CD4-positive, alpha-beta T cell treated with Interleukin-6 at 100 ng/mL for 8 hours (primary cell): ENCODE results near the gene RECQL5.

Experiments used
- DNase-seq: peaks from one replicate; pipeline ENCODE4 v3.0.0-alpha.2; 2020; ENCODE audit warnings: mixed read lengths, low spot score

Gene RECQL5

DNA sequence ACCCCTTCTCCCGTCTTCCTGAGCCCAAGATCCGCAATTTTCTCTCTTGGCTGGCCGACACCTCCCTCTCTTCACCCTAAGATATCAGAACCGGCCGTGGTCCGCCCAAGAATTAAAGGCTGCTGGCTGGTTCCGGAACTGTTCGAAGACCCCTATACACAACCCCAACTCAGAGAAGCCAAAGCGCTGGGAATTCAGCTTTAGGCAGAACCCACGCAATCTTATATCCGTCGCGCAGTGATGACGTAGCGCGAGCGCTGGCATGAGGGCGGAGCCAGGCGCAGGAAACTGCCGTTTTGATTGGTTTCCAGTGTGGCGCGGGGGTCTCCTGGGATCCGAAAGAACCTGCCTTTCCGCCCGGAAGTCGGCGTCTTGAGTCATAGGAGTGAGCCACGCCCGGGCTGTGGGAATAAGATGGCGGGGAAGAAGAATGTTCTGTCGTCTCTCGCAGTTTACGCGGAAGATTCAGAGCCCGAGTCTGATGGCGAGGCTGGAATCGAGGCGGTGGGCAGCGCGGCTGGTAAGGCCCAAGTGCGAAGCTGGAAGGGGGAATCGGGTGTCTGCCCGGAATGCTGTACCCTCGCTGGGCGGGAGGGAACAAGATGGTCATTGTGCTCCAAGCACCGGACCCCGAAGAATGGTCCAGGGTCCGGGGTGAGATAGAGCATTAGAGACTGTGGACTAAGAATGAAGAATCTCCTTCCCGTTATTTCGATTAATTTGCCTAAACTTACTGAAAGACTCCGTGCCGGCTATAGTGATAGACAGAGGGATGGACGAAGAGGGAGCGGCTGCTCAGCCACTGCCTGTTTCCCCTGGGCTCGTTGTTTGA, at the start of gene RECQL5, which contains the start of gene SAP30BP:
Gene RECQL5 (minus strand): TSS at position 196 of the 832 bp plus-strand sequence. CDS start 597 bp downstream, outside the sequence.
Gene SAP30BP (plus strand): TSS at position 380 of the 832 bp plus-strand sequence. CDS start 35 bp downstream, at position 415.
- peak; percentile 96 for DNase-seq

GRCh38 chr17:75712446-75712845, 45.5 kb upstream of the RECQL5 start:
- no peak for DNase-seq

- DNase-seq, result no peak
These were observed 40.2 kb upstream of the RECQL5 start for GRCh38 chr17:75707079-75707571.

DNA sequence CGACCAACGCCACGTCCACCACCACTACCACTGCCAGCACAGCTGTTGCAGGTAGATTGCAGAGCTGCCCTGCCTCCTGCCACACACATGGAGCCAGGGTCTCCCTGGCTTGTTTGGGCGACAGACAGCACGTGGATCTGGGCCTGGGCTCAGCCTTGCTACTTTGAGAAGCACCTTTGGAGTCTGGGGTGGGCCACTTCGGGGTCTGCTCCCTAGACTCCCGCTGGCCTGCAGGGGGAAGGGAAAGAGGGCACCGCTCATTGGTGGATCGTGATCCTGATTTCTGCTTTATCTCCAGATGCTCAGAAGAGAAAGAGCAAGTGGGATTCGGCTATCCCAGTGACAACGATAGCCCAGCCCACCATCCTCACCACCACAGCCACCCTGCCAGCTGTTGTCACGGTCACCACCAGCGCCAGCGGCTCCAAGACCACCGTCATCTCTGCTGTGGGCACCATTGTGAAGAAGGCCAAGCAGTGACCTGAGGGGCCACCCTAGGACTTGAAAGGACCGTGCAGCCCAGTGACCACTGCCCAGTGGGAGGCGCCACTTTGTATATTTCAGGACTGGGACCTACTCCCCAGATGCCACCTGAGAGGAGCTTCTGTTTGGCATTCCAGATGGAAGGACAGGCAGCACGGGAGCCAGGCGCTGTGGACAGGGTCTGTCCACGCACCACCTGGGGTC, 39.2 kb upstream of the RECQL5 start:
- DNase-seq, result no peak

- no peak for DNase-seq
These were observed 38.3 kb upstream of the RECQL5 start for GRCh38 chr17:75704963-75705875.

- DNase-seq, result no peak
These were observed 36.6 kb upstream of the RECQL5 start for GRCh38 chr17:75703591-75703990.

DNA sequence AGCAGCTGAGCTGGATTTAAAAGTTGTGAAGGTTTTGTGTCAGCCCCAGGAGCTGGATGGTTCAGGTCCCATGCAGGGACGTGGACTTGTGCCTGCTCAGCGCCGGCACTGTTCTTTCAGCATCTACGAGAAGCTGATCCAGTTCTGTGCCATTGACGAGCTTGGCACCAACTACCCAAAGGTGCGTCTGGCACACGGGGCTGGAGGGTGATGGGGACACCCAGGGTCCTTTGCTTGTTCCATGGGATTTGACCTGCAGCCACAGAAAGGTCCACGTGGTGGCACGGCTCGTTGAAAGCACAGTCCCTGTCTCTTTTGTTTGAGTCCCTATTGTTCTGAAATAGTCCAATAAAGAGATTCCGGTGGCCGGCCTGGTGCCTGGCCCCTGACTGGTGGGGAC, 36.2 kb upstream of the RECQL5 start:
- DNase-seq, result no peak

GRCh38 chr17:75701288-75701687, 34.3 kb upstream of the RECQL5 start:
- DNase-seq, result no peak

DNA sequence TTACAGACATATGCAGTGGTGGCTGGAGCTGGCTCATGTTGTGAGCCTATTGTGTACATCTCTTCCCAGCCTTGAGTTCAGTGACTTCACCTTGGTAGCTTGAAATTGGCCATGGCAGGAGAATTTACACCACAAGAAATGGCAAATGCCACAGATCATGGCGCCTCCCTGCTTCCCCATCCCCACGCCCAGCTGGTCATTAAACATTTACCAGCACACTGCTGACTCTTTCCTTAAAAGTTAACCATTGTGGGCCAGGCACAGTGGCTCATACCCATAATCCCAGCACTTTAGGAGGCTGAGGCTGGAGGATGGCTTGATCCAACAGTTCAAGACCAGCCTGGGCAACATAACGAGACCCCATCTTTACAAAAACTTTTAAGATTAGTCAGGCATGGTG, 31.7 kb upstream of the RECQL5 start:
- DNase-seq, result no peak

GRCh38 chr17:75697651-75698291, 30.8 kb upstream of the RECQL5 start:
- no peak for DNase-seq

GRCh38 chr17:75695830-75696271, 28.9 kb upstream of the RECQL5 start:
- DNase-seq, result no peak

- no peak for DNase-seq
These were observed 28.3 kb upstream of the RECQL5 start for GRCh38 chr17:75695141-75695829.

- no peak for DNase-seq
These were observed 27.6 kb upstream of the RECQL5 start for GRCh38 chr17:75694536-75694935.

GRCh38 chr17:75693500-75694481, 26.8 kb upstream of the RECQL5 start:
- DNase-seq, result no peak

DNA sequence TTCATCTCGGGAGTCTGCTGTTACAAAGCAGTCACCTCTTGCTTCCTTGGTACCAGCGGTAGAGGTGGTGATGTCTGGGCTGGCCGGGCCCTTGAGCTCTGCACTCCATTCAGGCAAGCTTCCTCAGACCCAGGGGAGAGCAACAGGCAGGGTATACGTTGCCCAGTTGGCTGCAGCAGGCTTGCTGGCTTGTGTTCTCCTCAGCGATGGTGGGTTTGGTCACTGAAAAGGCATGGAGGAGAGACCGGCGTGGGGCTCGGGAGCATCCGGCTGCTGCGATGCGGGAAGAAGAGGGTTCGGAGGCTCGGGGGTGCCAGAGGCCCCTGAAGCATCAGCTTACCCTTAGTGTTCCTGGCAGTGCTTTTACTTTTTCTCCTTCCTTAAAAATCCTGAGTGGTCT, 26.0 kb upstream of the RECQL5 start:
- no peak for DNase-seq

GRCh38 chr17:75691801-75692626, 25.1 kb upstream of the RECQL5 start:
- no peak for DNase-seq

- no peak for DNase-seq
These were observed 24.4 kb upstream of the RECQL5 start for GRCh38 chr17:75691371-75691791.

DNA sequence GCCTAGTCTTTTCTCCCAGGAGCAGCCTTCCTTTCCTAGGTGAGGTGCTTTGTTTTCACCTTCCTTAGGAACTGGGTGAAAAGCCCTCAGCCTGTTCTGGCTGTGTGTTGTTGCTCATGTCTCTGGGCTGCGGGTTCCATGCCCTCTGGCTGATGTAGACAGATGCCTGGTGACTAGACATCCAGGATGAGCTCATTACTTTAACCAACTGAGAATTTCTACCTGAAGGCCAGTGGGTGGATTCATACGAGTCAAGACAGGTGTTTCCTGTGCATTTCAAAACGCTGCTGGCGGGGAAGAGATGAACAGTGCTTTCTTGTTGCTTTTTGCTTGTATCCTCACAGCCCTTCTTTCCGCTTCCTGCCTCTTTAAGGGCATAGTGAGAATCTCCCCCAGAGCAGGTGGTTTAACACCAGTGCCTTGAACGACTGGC, 22.5 kb upstream of the RECQL5 start:
- DNase-seq, result peak; percentile 69
